HG02981 (cell line): ENCODE data around the gene SYT10.
"Not testable (repeated sequence)": the region's sequence is repeated elsewhere in the genome, so short reads cannot be mapped to it uniquely, and the experiment has no call there.

Experiments used
- ATAC-seq: cut with Tn5 transposase; IDR thresholded peaks from one replicate; pipeline ENCODE4 v1.9.1; 2021; ENCODE audit warnings: mild to moderate bottlenecking, moderate library complexity; ENCODE audit not compliant: unreplicated experiment

SYT10 gene

GRCh38 chr12:33357181-33357580, 82.4 kb downstream of the SYT10 start:
- no peak for ATAC-seq

DNA sequence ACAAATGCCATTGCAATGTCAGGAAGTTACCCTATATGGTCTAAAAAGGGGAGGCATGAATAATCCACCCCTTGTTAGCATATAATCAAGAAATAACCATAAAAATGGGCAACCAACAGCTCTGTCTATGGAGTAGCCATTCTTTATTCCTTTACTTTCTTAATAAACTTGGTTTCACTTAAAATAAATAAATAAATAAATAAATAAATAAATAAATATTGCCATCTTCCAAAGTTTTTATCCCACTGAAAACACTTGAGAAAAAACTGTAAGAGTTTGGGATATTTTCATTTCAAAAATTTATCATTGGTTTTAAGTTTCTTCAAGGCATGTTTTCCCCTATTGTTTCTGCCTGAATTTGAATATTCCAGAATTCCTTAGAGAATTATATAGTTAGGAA, 89.8 kb downstream of the SYT10 start:
- no peak for ATAC-seq

- ATAC-seq, result not testable (repeated sequence)
Observed at GRCh38 chr12:33331961-33332398, 107.6 kb downstream of the SYT10 start.

GRCh38 chr12:33330940-33331339, 108.7 kb downstream of the SYT10 start:
- no peak for ATAC-seq
